Naive thymus-derived CD4-positive, alpha-beta T cell (primary cell): ENCODE data around the gene PLEKHA1. TPM values are rescaled to one million over a fixed set of nuclear protein-coding genes. Genes with fewer than 3 reads are reported as not detected.

ENCODE experiments used
- ATAC-seq: fragments of 150-1000 bp; cut with Tn5 transposase; 2 replicates; pipeline ENCODE4 v1.10.0; 2021; ENCODE audit warnings: mild to moderate bottlenecking, moderate library complexity
- CTCF ChIA-PET: fragments of 350-600 bp; sonication (Branson Sonifier 250); formaldehyde crosslinking; loops from one replicate; lab custom pipeline; 2021; ENCODE audit warnings: antibody characterized with exemption; lab: Charles Lee
- POLR2A ChIA-PET: fragments of 350-600 bp; sonication (Branson Sonifier 250); formaldehyde crosslinking; loops from one replicate; lab custom pipeline; 2021; ENCODE audit warnings: antibody characterized with exemption, inconsistent platforms; lab: Charles Lee
- DNase-seq, 9 donors: peaks; one replicate each; pipeline versions ENCODE4 v3.0.0 to v3.0.0-alpha.2; 2020 to 2022; ENCODE audit warnings: mixed read lengths in 1 of 9
- H3K27ac ChIP-seq: one replicate; pipeline ENCODE4 v1.7.0; 2013; ENCODE audit warnings: mild to moderate bottlenecking, low read depth, low read length, moderate library complexity
- H3K27me3 ChIP-seq, 2 donors: one replicate each; pipeline ENCODE4 v1.7.0; 2013; ENCODE audit warnings: low read length in 2 of 2, mild to moderate bottlenecking in 2 of 2, moderate library complexity in 2 of 2; ENCODE audit not compliant: control insufficient read depth in 2 of 2, insufficient read depth in 2 of 2
- H3K36me3 ChIP-seq, 3 experiments: 1 replicate in 2 of 3; 2 replicates in 1 of 3; pipeline ENCODE4 v1.7.0; 2013; ENCODE audit warnings: low read length in 3 of 3, mild to moderate bottlenecking in 3 of 3, moderate library complexity in 1 of 3; ENCODE audit not compliant: insufficient read depth in 3 of 3, control insufficient read depth in 2 of 3
- H3K4me1 ChIP-seq, 2 donors: one replicate each; pipeline ENCODE4 v1.7.0; 2013; ENCODE audit warnings: low read length in 2 of 2, mild to moderate bottlenecking in 2 of 2, moderate library complexity in 1 of 2; ENCODE audit not compliant: control insufficient read depth in 2 of 2, insufficient read depth in 2 of 2
- H3K4me3 ChIP-seq: 2 replicates; pipeline ENCODE4 v1.7.0; 2013; ENCODE audit warnings: mild to moderate bottlenecking, low read length
- H3K9me3 ChIP-seq, 3 experiments: 1 replicate in 2 of 3; 2 replicates in 1 of 3; pipeline ENCODE4 v1.7.0; 2013; ENCODE audit warnings: low read length in 3 of 3; ENCODE audit not compliant: control insufficient read depth in 2 of 3
- H3K27ac Mint-ChIP-seq, 9 donors: one replicate each; pipeline ENCODE4 v1.8.0; 2020 to 2022; ENCODE audit warnings: mixed read lengths in 9 of 9, mild to moderate bottlenecking in 8 of 9, moderate library complexity in 5 of 9, inconsistent platforms in 2 of 9
- H3K27me3 Mint-ChIP-seq, 5 donors: one replicate each; pipeline ENCODE4 v1.8.0; 2021 to 2022; ENCODE audit warnings: mixed read lengths in 5 of 5, mild to moderate bottlenecking in 1 of 5
- H3K36me3 Mint-ChIP-seq, 5 donors: one replicate each; pipeline ENCODE4 v1.8.0; 2020 to 2022; ENCODE audit warnings: mixed read lengths in 5 of 5, mild to moderate bottlenecking in 3 of 5, inconsistent platforms in 1 of 5
- H3K4me1 Mint-ChIP-seq, 7 donors: one replicate each; pipeline ENCODE4 v1.8.0; 2020 to 2022; ENCODE audit warnings: mixed read lengths in 7 of 7, mild to moderate bottlenecking in 3 of 7, inconsistent platforms in 1 of 7
- H3K4me3 Mint-ChIP-seq, 10 donors: one replicate each; pipeline ENCODE4 v1.8.0; 2020 to 2022; ENCODE audit warnings: mild to moderate bottlenecking in 10 of 10, mixed read lengths in 10 of 10, moderate library complexity in 6 of 10, inconsistent platforms in 2 of 10
- H3K9me3 Mint-ChIP-seq, 11 donors: one replicate each; pipeline ENCODE4 v1.8.0; 2020 to 2022; ENCODE audit warnings: mixed read lengths in 11 of 11, mild to moderate bottlenecking in 4 of 11, inconsistent platforms in 1 of 11, moderate library complexity in 1 of 11
- intact Hi-C, 2 donors: fragments of 100-400 bp; cut with micrococcal nuclease; formaldehyde crosslinking; loops; one replicate each; pipeline ENCODE4 v1.15.1; 2023
- polyA plus RNA-seq, 2 donors: library from polyadenylated mRNA; unstranded; fragments of 300-500 nt; fragmentation: Illumina TruSeq; gene quantifications; one replicate each; pipeline ENCODE4 v1.2.3, GENCODE V29; 2021
- total RNA-seq, 6 experiments: library from RNA in 5 of 6; stranded (reverse) in 5 of 6; gene quantifications; 1 replicate in 5 of 6; 2 replicates in 1 of 6; pipeline ENCODE4 v1.2.3 and lab custom pipeline; 2021 to 2026

The PLEKHA1 gene
- 10 to 100 TPM in 4 of 5 experiments, 1 to 10 TPM in 1; 5.9 to 90.1 (median 39.2) TPM for total RNA-seq
- polyA plus RNA-seq: 100 to 1,000 TPM in 1 of 2 donors, 10 to 100 TPM in 1; 90.4 to 100 TPM
- total RNA-seq (lab: John Stamatoyannopoulos, UW): 95.8 reads per million, percentile 84 among the genes with 10 or more reads in this experiment

- Mint-ChIP-seq H3K36me3 (peaks cover 0 to 2% (median 0%) of the 10 kb centered on the region in 5 donors), H3K27ac (peak within 1 kb of the TSS; percentile 81 to 98 (median 93)), H3K4me3 (peak within 1 kb of the TSS; percentile 91 to 99 (median 96)), H3K9me3 (no peaks in the 10 kb centered on the region), H3K27me3 (peaks cover 0 to 71% (median 5%) of the 10 kb centered on the region in 5 donors), H3K4me1 (peaks cover 21 to 51% (median 37%) of the 10 kb centered on the region in 7 donors)
- Histone ChIP-seq H3K4me3 (peak within 1 kb of the TSS; percentile 90), H3K27me3 (no peaks in the 10 kb centered on the region), H3K9me3 (no peaks in the 10 kb centered on the region), H3K4me1 (peaks cover 6 to 23% of the 10 kb centered on the region in 2 donors), H3K36me3 (peaks cover 0 to 5% (median 0%) of the 10 kb centered on the region in 3 experiments), H3K27ac (peak within 1 kb of the TSS; percentile 98)
- ChIA-PET POLR2A (interaction anchor here (0.7 to 3.3 kb wide), 22 partner anchors 13 to 780 kb away, joined by 3 to 31 read pairs (median 3); partner anchors contain the start of gene BUB3), CTCF (interaction anchor here (0.9 to 2.2 kb wide), 8 partner anchors 13 to 61 kb away, joined by 3 to 12 read pairs (median 4); no protein-coding TSS in a partner anchor)
- DNase-seq (peak; percentile 91 to 93 (median 92)), ATAC-seq (peak; percentile 93)
- intact Hi-C loops: loop anchor here (1.0 to 10.0 kb wide), 13 partner anchors 32 to 1520 kb away; partner anchors contain the start of genes C10orf88 (in 2 of the 2), FAM24B (in 2 of the 2), IKZF5 (in 2 of the 2) and NSMCE4A (in 2 of the 2)
Observed at GRCh38 chr10:122374237-122374858, at the start of gene PLEKHA1. TSS of gene PLEKHA1 (plus strand) at chr10:122374708. CDS start at chr10:122393201, 18,493 bp downstream.

GRCh38 chr10:122325235-122325634 lies 49.3 kb upstream of the PLEKHA1 start:
- no peaks in the 10 kb centered on the region for H3K36me3 ChIP-seq
- H3K9me3 ChIP-seq: no peaks in the 10 kb centered on the region
- no peaks in the 10 kb centered on the region for H3K27me3 ChIP-seq
- ChIA-PET POLR2A (no interaction called here), CTCF (no interaction called here)
- Mint-ChIP-seq H3K4me3 (no peak overlapping the region), H3K4me1 (no peaks in the 10 kb centered on the region), H3K27me3 (peaks cover 16 to 46% (median 30%) of the 10 kb centered on the region in 5 donors), H3K27ac (no peak overlapping the region), H3K36me3 (no peaks in the 10 kb centered on the region), H3K9me3 (peaks cover 0 to 20% (median 6%) of the 10 kb centered on the region in 11 donors)
- no peak overlapping the region for H3K4me3 ChIP-seq
- H3K4me1 ChIP-seq: no peaks in the 10 kb centered on the region
- DNase-seq (no peak), ATAC-seq (no peak)
- intact Hi-C loops: no loop called here
- no peak overlapping the region for H3K27ac ChIP-seq

- Mint-ChIP-seq H3K9me3 (peaks cover 0 to 10% (median 0%) of the 10 kb centered on the region in 11 donors), H3K36me3 (no peaks in the 10 kb centered on the region), H3K27ac (no peak overlapping the region), H3K4me3 (no peak overlapping the region), H3K4me1 (no peaks in the 10 kb centered on the region), H3K27me3 (peaks cover 19 to 43% (median 38%) of the 10 kb centered on the region in 5 donors)
- intact Hi-C loops: no loop called here
- ChIA-PET POLR2A (no interaction called here), CTCF (no interaction called here)
- Histone ChIP-seq H3K4me3 (no peak overlapping the region), H3K9me3 (no peaks in the 10 kb centered on the region), H3K27me3 (no peaks in the 10 kb centered on the region), H3K36me3 (no peaks in the 10 kb centered on the region), H3K4me1 (no peaks in the 10 kb centered on the region), H3K27ac (no peak overlapping the region)
- ATAC-seq (no peak), DNase-seq (no peak)
Observed at GRCh38 chr10:122326385-122326784, 48.1 kb upstream of the PLEKHA1 start.

GRCh38 chr10:122326806-122327205 lies 47.7 kb upstream of the PLEKHA1 start:
- H3K27me3 Mint-ChIP-seq: peaks cover 16 to 43% (median 42%) of the 10 kb centered on the region in 5 donors
- ChIA-PET POLR2A (no interaction called here), CTCF (no interaction called here)
- no peak overlapping the region for H3K4me3 Mint-ChIP-seq
- intact Hi-C loops: no loop called here
- H3K4me1 Mint-ChIP-seq: no peaks in the 10 kb centered on the region
- H3K4me3 ChIP-seq: no peak overlapping the region
- H3K9me3 ChIP-seq: no peaks in the 10 kb centered on the region
- no peak overlapping the region for H3K27ac Mint-ChIP-seq
- DNase-seq (no peak), ATAC-seq (no peak)
- no peaks in the 10 kb centered on the region for H3K36me3 ChIP-seq
- no peak overlapping the region for H3K27ac ChIP-seq
- H3K36me3 Mint-ChIP-seq: no peaks in the 10 kb centered on the region
- H3K9me3 Mint-ChIP-seq: peaks cover 0 to 6% (median 0%) of the 10 kb centered on the region in 11 donors
- no peaks in the 10 kb centered on the region for H3K27me3 ChIP-seq
- no peaks in the 10 kb centered on the region for H3K4me1 ChIP-seq

- no peaks in the 10 kb centered on the region for H3K4me1 ChIP-seq
- H3K27ac Mint-ChIP-seq: no peak overlapping the region
- DNase-seq: no peak
- H3K36me3 Mint-ChIP-seq: no peaks in the 10 kb centered on the region
- H3K4me3 Mint-ChIP-seq: no peak overlapping the region
- H3K27me3 ChIP-seq: no peaks in the 10 kb centered on the region
- ATAC-seq: no peak
- intact Hi-C loops: no loop called here
- H3K27ac ChIP-seq: no peak overlapping the region
- H3K9me3 Mint-ChIP-seq: peaks cover 0 to 6% (median 0%) of the 10 kb centered on the region in 11 donors
- H3K4me3 ChIP-seq: no peak overlapping the region
- ChIA-PET CTCF (no interaction called here), POLR2A (no interaction called here)
- H3K4me1 Mint-ChIP-seq: no peaks in the 10 kb centered on the region
- H3K36me3 ChIP-seq: no peaks in the 10 kb centered on the region
- peaks cover 14 to 43% (median 41%) of the 10 kb centered on the region in 5 donors for H3K27me3 Mint-ChIP-seq
- H3K9me3 ChIP-seq: no peaks in the 10 kb centered on the region
Observed at GRCh38 chr10:122327237-122328206, 47.0 kb upstream of the PLEKHA1 start.

- CTCF ChIA-PET: no interaction called here
- intact Hi-C loops: no loop called here
- peak; percentile 24 for ATAC-seq
Observed at GRCh38 chr10:122328676-122329075, 45.8 kb upstream of the PLEKHA1 start.

More at GRCh38 chr10:122328676-122329075, 45.8 kb upstream of the PLEKHA1 start:
- Histone ChIP-seq H3K27me3 (no peaks in the 10 kb centered on the region), H3K4me1 (no peaks in the 10 kb centered on the region), H3K9me3 (no peaks in the 10 kb centered on the region), H3K36me3 (no peaks in the 10 kb centered on the region), H3K27ac (no peak overlapping the region), H3K4me3 (no peak overlapping the region)
- H3K9me3 Mint-ChIP-seq: peaks cover 0 to 6% (median 0%) of the 10 kb centered on the region in 11 donors
- no peaks in the 10 kb centered on the region for H3K4me1 Mint-ChIP-seq
- no peak for DNase-seq
- H3K27ac Mint-ChIP-seq: no peak overlapping the region
- peaks cover 7 to 41% (median 33%) of the 10 kb centered on the region in 5 donors for H3K27me3 Mint-ChIP-seq
- no peak overlapping the region for H3K4me3 Mint-ChIP-seq
- H3K36me3 Mint-ChIP-seq: no peaks in the 10 kb centered on the region
- POLR2A ChIA-PET: no interaction called here
